ENCODE measurements around the gene PKNOX2. TPM values are rescaled to one million over a fixed set of nuclear protein-coding genes. Genes with fewer than 3 reads are reported as not detected.

The PKNOX2 gene
- total RNA-seq, 1 donor from 2014 or later, result 3.4 TPM

DNA sequence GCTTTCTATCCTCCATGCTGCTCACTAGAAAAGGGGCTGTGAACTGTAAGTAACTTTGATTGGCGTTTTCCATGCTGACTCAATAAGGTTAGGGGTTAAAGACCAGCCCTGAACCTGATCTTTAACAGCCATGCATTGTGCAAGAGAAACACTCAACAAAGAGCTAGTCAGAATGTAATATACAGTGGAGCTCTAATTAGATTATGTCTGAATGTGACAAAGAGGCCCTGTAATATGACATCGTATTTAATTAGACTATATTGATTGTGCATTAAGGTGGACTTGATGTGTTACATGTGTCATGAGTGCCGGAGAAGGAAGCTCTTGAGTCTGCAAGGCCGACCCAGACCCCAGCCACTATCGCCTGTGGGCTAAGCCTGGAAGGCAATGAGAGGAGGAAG is 70.5 kb downstream of the PKNOX2 start:
- no peak overlapping the region for H3K27ac ChIP-seq
- DNase-seq (ENCODE audit: extremely low spot score in 2 of 2), result no peak
- H3K36me3 ChIP-seq, result no peaks in the 10 kb centered on the region
- no peaks in the 10 kb centered on the region for H3K27me3 ChIP-seq
- no peaks in the 10 kb centered on the region for H3K9me3 ChIP-seq
- intact Hi-C loops (cut with DNase I), result no loop called here
- TF ChIP-seq, protein P1, sequence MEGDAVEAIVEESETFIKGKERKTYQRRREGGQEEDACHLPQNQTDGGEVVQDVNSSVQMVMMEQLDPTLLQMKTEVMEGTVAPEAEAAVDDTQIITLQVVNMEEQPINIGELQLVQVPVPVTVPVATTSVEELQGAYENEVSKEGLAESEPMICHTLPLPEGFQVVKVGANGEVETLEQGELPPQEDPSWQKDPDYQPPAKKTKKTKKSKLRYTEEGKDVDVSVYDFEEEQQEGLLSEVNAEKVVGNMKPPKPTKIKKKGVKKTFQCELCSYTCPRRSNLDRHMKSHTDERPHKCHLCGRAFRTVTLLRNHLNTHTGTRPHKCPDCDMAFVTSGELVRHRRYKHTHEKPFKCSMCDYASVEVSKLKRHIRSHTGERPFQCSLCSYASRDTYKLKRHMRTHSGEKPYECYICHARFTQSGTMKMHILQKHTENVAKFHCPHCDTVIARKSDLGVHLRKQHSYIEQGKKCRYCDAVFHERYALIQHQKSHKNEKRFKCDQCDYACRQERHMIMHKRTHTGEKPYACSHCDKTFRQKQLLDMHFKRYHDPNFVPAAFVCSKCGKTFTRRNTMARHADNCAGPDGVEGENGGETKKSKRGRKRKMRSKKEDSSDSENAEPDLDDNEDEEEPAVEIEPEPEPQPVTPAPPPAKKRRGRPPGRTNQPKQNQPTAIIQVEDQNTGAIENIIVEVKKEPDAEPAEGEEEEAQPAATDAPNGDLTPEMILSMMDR (IDR thresholded peaks at IDR 0.05), result no peak
- no peak for TF ChIP-seq POLR2AphosphoS5 (IDR thresholded peaks at IDR 0.05; ENCODE audit: insufficient read depth in 1 of 2, low read depth in 1 of 2)
- TF ChIP-seq POLR2A (IDR thresholded peaks at IDR 0.05), result no peak
- no peak overlapping the region for H3K4me3 ChIP-seq
- H3K4me1 ChIP-seq, result no peaks in the 10 kb centered on the region

DNA sequence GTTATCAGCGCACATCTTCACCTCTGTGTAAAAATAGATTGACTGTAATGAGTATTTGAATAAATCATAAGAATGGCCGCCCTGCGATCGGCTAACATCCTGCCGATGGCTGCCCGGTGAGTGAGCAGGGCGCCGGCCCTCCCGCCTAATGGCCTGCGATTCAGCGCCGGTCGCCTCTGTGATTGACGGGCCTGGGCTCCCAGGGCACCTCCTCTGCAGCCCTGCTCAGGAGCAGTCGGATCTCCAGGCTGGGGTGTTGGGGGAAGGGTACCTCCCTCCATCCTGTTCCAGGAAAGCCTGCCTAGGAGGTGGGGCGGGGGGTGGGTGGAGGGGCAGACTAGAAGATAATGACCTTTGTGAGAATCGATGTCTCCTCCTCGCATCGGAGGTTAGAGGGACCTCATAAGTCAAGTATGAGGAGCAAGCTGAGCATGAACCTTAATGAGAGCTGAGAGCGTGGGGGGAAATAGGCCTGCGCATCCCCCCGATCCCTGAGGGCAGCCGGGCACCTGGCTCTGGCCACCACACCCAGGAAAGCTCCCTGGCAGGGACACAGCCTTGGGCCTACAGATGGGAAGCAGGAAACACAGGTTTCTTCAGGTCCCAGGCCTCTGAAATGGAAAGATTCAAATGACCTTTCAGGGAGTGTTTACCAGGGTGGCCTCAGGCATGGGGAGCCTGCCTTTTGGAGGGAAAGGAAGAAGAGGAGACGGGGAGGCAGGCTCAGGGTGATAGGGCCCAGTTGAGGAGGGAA is 71.7 kb downstream of the PKNOX2 start:
- Histone ChIP-seq H3K27me3 (no peaks in the 10 kb centered on the region), H3K27ac (no peak overlapping the region), H3K9me3 (no peaks in the 10 kb centered on the region), H3K36me3 (no peaks in the 10 kb centered on the region), H3K4me1 (no peaks in the 10 kb centered on the region), H3K4me3 (no peak overlapping the region)
- intact Hi-C loops (cut with DNase I), result no loop called here
- no peak for DNase-seq (ENCODE audit: extremely low spot score in 2 of 2)
- TF ChIP-seq POLR2A (IDR thresholded peaks at IDR 0.05), result no peak
- no peak for TF ChIP-seq POLR2AphosphoS5 (IDR thresholded peaks at IDR 0.05; ENCODE audit: insufficient read depth in 1 of 2, low read depth in 1 of 2)
- TF ChIP-seq, protein P1 (IDR thresholded peaks at IDR 0.05), result no peak

DNA sequence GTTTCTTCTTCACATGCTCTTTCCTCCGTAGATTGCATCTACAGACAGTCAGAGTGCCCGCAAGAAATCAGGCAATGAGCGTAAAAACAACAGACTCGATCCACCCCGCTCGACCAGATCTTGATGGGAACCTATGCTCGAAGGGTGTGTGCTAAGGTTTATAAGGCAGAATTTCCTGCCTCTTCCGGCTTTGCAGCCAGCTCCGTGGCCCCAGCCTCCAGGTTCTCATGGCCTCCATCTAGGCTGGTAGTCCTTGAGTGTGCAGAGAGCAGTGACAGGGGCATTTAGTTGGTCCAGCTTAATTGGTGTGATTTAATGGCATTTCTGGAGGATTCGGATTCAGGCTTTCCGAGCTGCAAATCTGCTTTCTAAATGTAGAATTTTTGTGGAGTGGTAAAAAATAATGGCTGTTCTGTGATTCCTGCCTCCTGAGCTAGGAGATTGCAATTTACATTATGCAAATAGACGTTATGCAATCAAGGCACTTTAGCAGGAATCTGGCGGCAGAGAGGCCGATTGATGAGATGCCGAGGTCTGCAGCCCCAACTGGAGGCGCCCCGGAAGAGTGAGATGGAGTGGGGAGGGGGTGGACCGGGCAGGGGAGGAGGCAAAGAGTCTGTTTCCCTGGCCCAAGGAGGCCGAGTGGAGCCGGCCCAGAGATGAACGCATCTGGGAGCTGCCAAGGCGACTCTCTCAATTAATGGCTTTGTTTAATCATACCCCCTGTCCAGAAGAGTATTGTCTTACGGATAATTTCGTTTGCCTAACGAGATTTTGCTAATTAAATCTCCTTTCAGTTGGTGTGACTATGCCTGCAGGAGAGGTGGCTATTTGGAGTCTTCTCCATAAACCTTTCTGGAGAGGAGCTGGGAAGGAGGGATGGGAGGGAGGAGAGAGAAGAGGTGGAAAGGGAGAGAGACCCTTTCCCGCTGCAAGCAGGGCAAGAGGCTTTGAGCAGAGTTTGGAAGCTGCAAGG is 75.3 kb downstream of the PKNOX2 start:
- H3K36me3 ChIP-seq, result no peaks in the 10 kb centered on the region
- intact Hi-C loops (cut with DNase I), result no loop called here
- no peaks in the 10 kb centered on the region for H3K9me3 ChIP-seq
- no peaks in the 10 kb centered on the region for H3K27me3 ChIP-seq
- DNase-seq (ENCODE audit: extremely low spot score in 2 of 2), result no peak
- no peak overlapping the region for H3K4me3 ChIP-seq
- no peak overlapping the region for H3K27ac ChIP-seq
- no peaks in the 10 kb centered on the region for H3K4me1 ChIP-seq
- TF ChIP-seq, protein P1 (IDR thresholded peaks at IDR 0.05), result no peak
- TF ChIP-seq POLR2A (IDR thresholded peaks at IDR 0.05) (no peak), POLR2AphosphoS5 (IDR thresholded peaks at IDR 0.05; ENCODE audit: insufficient read depth in 1 of 2, low read depth in 1 of 2) (no peak)

DNA sequence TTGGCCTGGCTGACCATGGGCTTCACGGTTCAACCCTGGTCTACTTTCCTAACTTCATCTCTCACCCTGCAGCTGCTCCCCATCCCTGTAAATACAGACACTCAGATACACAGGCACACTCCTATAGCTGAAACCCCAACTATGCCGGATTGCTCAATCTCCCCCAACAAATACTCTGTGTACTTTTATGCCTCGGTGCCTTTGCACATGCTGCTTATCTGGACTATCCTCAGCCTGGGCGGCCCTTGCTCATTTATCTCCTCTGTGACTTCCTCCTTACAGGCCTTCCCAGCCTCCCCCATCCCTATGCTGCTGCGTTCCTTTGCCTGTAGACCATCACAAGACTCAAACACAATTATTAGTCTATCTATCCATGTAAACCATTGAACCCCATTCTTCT is 76.6 kb downstream of the PKNOX2 start:
- intact Hi-C loops (cut with DNase I), result no loop called here
- no peaks in the 10 kb centered on the region for H3K9me3 ChIP-seq
- no peak for DNase-seq (ENCODE audit: extremely low spot score in 2 of 2)

More for the DNA sequence above, 76.6 kb downstream of the PKNOX2 start:
- no peaks in the 10 kb centered on the region for H3K27me3 ChIP-seq
- no peak overlapping the region for H3K4me3 ChIP-seq
- H3K27ac ChIP-seq, result no peak overlapping the region
- no peaks in the 10 kb centered on the region for H3K4me1 ChIP-seq
- no peaks in the 10 kb centered on the region for H3K36me3 ChIP-seq
- TF ChIP-seq, protein P1 (IDR thresholded peaks at IDR 0.05), result no peak
- TF ChIP-seq POLR2A (IDR thresholded peaks at IDR 0.05), result no peak
- no peak for TF ChIP-seq POLR2AphosphoS5 (IDR thresholded peaks at IDR 0.05; ENCODE audit: insufficient read depth in 1 of 2, low read depth in 1 of 2)

Data from vagina (tissue), 2 donors.